HCT116 (cell line): Measurements from ENCODE around the gene IL17RE.
"Not testable (repeated sequence)": the region's sequence is repeated elsewhere in the genome, so short reads cannot be mapped to it uniquely, and the experiment has no call there.

Experiments used
- EGR1 ChIP-seq: IDR thresholded peaks from 2 replicates; pipeline ENCODE4 v1.6.1; 2012; ENCODE audit warnings: low read depth
- EZH2 ChIP-seq: fragments of 200-600 bp; sonication (generic); IDR thresholded peaks from 2 replicates; pipeline ENCODE4 v1.6.1; 2017; ENCODE audit warnings: antibody characterized with exemption, mixed run types
- POLR2A ChIP-seq: IDR thresholded peaks from 2 replicates; pipeline ENCODE4 v1.7.0; 2011; ENCODE audit warnings: borderline replicate concordance; ENCODE audit not compliant: insufficient read depth, insufficient read length; ENCODE audit errors: extremely low read depth
- POLR2AphosphoS5 ChIP-seq: IDR thresholded peaks from 2 replicates; pipeline ENCODE4 v1.6.1; 2011; ENCODE audit warnings: mild to moderate bottlenecking, low read depth, low read length, moderate library complexity
- SP1 ChIP-seq: IDR thresholded peaks from 2 replicates; pipeline ENCODE4 v1.6.1; 2012; ENCODE audit warnings: low read depth
- SRF ChIP-seq: IDR thresholded peaks from 2 replicates; pipeline ENCODE4 v1.6.1; 2012; ENCODE audit warnings: low read depth
- TCF7L2 ChIP-seq: IDR thresholded peaks from 2 replicates; pipeline ENCODE4 v1.7.0; 2011; ENCODE audit warnings: borderline replicate concordance, inconsistent platforms; ENCODE audit not compliant: insufficient read depth, insufficient read length; ENCODE audit errors: extremely low read depth
- YY1 ChIP-seq: IDR thresholded peaks from 2 replicates; pipeline ENCODE4 v1.6.1; 2011; ENCODE audit warnings: low read length, low read depth, moderate library complexity, mild to moderate bottlenecking; ENCODE audit not compliant: insufficient replicate concordance; ENCODE audit errors: extremely low read depth
- ZFX ChIP-seq: fragments of 450-650 bp; IDR thresholded peaks from 2 replicates; pipeline ENCODE4 v1.6.1; 2017
- TF ChIP-seq, protein P1 (sequence below), 3 experiments: fragments of 200-600 bp in 1 of 3; sonication (generic) in 1 of 3; IDR thresholded peaks in 2 of 3; conservative IDR thresholded peaks in 1 of 3; 2 replicates each; pipeline ENCODE4 v1.5.1; 2012 to 2017; ENCODE audit warnings: low read depth in 2 of 3, low read length in 2 of 3, antibody characterized with exemption in 1 of 3, borderline replicate concordance in 1 of 3, control low read depth in 1 of 3, mild to moderate bottlenecking in 1 of 3, mixed read lengths in 1 of 3, mixed run types in 1 of 3, moderate library complexity in 1 of 3; ENCODE audit not compliant: insufficient read depth in 1 of 3
- TF ChIP-seq, protein P2 (sequence below): IDR thresholded peaks from 2 replicates; pipeline ENCODE4 v1.6.1; 2011; ENCODE audit warnings: mild to moderate bottlenecking, low read length, moderate library complexity; ENCODE audit not compliant: insufficient replicate concordance; ENCODE audit errors: extremely low read depth

DNA sequence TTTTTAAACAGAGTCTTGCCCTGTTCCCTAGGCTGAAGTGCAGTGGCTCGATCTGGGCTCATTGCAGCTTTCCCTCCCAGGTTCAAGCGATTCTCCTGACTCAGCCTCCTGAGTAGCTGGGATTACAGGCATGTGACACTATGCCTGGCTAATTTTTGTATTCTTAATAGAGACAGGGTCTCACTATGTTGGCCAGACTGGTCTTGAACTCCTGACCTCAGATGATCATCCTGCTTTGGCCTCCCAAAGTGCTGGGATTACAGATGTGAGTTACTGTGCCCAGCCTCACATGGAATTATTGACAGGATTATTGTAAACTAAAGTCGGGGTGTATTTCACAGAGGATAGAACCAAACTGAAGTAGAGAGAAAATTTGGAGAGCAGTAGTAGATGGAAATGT, 6.9 kb upstream of the IL17RE start:
- TF ChIP-seq, protein P1, sequence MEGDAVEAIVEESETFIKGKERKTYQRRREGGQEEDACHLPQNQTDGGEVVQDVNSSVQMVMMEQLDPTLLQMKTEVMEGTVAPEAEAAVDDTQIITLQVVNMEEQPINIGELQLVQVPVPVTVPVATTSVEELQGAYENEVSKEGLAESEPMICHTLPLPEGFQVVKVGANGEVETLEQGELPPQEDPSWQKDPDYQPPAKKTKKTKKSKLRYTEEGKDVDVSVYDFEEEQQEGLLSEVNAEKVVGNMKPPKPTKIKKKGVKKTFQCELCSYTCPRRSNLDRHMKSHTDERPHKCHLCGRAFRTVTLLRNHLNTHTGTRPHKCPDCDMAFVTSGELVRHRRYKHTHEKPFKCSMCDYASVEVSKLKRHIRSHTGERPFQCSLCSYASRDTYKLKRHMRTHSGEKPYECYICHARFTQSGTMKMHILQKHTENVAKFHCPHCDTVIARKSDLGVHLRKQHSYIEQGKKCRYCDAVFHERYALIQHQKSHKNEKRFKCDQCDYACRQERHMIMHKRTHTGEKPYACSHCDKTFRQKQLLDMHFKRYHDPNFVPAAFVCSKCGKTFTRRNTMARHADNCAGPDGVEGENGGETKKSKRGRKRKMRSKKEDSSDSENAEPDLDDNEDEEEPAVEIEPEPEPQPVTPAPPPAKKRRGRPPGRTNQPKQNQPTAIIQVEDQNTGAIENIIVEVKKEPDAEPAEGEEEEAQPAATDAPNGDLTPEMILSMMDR (IDR thresholded peaks at IDR 0.05 in 2 of 3, conservative IDR thresholded peaks at IDR 0.05 in 1 of 3; ENCODE audit: borderline replicate concordance in 1 of 3, insufficient read depth in 1 of 3, low read depth in 2 of 3, low read length in 2 of 3) = not testable (repeated sequence)
- not testable (repeated sequence) for TF ChIP-seq POLR2AphosphoS5, EGR1, POLR2A, YY1, EZH2, SP1, SRF, ZFX, TCF7L2
- TF ChIP-seq, protein P2, sequence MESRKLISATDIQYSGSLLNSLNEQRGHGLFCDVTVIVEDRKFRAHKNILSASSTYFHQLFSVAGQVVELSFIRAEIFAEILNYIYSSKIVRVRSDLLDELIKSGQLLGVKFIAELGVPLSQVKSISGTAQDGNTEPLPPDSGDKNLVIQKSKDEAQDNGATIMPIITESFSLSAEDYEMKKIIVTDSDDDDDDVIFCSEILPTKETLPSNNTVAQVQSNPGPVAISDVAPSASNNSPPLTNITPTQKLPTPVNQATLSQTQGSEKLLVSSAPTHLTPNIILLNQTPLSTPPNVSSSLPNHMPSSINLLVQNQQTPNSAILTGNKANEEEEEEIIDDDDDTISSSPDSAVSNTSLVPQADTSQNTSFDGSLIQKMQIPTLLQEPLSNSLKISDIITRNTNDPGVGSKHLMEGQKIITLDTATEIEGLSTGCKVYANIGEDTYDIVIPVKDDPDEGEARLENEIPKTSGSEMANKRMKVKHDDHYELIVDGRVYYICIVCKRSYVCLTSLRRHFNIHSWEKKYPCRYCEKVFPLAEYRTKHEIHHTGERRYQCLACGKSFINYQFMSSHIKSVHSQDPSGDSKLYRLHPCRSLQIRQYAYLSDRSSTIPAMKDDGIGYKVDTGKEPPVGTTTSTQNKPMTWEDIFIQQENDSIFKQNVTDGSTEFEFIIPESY = not testable (repeated sequence)
